IPS-18c (cell line): ENCODE measurements around the gene CATSPER4.

Experiments used
- H3K4me3 ChIP-seq: 2 replicates; pipeline ENCODE4 v1.7.0; 2013; ENCODE audit warnings: low read depth, mild to moderate bottlenecking, low read length, moderate library complexity; ENCODE audit not compliant: insufficient read depth
- H3K9me3 ChIP-seq: one replicate; pipeline ENCODE4 v1.6.1; 2013; ENCODE audit warnings: mild to moderate bottlenecking, low read length, moderate library complexity; ENCODE audit not compliant: control insufficient read depth, insufficient read depth

Gene CATSPER4

GRCh38 chr1:26190373-26190987, at the start of gene CATSPER4:
Gene CATSPER4, plus strand, starts transcription at chr1:26190602. Its CDS starts 26 bp downstream, at chr1:26190628.
- H3K4me3 ChIP-seq: peak within 1 kb of the TSS; percentile 11; the same call in 1 of the 2 replicates
- H3K9me3 ChIP-seq: no peaks in the 10 kb centered on the region

GRCh38 chr1:26142159-26142558, 48.2 kb upstream of the CATSPER4 start:
- Histone ChIP-seq H3K9me3 (no peaks in the 10 kb centered on the region), H3K4me3 (no peak overlapping the region)

- no peak overlapping the region for H3K4me3 ChIP-seq
These were observed 45.1 kb upstream of the CATSPER4 start for GRCh38 chr1:26145041-26145959.

GRCh38 chr1:26145960-26146294, 44.5 kb upstream of the CATSPER4 start:
- Histone ChIP-seq H3K9me3 (no peaks in the 10 kb centered on the region), H3K4me3 (no peak overlapping the region)

More at GRCh38 chr1:26145041-26145959, 45.1 kb upstream of the CATSPER4 start:
- H3K9me3 ChIP-seq: no peaks in the 10 kb centered on the region

- Histone ChIP-seq H3K4me3 (no peak overlapping the region), H3K9me3 (no peaks in the 10 kb centered on the region)
These were observed 41.5 kb upstream of the CATSPER4 start for GRCh38 chr1:26148887-26149286.

DNA sequence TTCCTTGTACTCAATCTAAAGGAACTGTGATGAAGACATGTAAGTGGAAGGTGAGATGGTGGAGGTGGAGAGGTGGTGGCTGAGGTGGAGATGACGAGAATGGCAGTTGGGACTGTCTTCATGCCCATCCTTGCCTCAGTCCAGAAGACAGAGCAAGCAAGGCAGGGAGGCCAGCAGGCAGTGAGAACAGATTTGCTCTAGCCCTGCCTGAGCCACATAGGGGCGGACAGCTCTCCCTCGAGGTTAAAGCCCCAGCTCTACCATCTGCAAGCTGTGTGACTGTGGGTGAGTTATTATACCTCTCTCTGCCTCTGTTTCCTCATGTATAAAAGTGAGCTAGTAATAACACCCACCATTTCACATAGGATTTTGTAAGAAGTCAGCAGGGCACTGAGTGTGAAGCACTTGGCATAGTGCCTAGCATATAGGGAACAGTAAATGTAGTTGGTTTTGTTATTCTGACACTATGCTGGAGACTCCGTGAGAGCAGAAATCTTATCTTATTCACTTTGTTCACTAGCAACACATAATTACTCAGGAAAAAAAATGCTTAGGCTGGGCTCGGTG, 36.4 kb upstream of the CATSPER4 start:
- H3K4me3 ChIP-seq: no peak overlapping the region
- no peaks in the 10 kb centered on the region for H3K9me3 ChIP-seq

GRCh38 chr1:26154750-26155149, 35.7 kb upstream of the CATSPER4 start:
- Histone ChIP-seq H3K4me3 (peak overlapping the region; percentile 48; the same call in 1 of the 2 replicates), H3K9me3 (no peaks in the 10 kb centered on the region)

DNA sequence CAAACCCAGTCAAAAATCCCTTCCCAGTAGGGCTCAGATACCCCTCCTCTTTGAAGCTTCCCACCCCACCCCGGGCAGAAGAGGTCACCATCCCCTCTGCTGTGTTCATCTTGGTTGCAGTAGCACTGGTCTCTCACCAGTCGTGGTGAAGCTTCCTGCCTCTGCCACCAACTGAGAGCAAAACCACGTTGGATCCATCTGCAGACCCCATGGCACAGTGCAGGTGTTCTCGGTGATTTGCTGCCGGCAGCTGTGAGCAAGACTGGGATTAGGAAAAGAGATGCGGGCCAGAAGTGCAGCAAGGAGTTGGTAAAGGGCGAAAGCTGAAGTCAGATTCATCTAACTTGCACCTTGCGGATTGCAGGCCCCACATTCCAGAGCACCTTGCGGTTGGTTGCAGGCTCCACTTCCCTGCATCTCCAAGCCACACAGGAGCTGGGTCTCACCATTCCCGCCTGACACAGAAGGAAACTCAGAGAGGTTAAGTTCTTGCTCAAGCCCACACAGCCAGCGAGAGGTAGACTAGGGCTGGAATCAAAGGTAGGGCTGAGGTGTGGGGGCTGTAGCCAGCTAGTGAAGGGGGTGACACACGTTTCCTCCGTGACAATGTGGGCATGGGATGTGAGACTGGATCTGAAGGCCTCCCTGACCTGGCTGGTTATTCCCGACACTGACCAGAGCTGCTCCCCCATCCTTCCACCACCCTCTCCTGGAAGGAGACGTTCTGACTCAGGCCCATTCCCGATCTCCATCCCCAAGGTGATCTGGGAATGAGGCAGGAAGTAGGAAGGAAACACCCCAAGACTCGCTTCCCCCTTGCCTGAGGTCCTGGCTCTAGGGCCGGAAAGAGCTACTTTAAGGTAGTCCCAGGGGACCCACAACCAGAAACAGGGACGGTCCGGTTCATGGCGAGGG, 34.8 kb upstream of the CATSPER4 start:
- H3K4me3 ChIP-seq: peak overlapping the region; percentile 48
- no peaks in the 10 kb centered on the region for H3K9me3 ChIP-seq

GRCh38 chr1:26156285-26157038, 33.9 kb upstream of the CATSPER4 start:
- Histone ChIP-seq H3K4me3 (peak overlapping the region; percentile 48), H3K9me3 (no peaks in the 10 kb centered on the region)

- H3K4me3 ChIP-seq: no peak overlapping the region
These were observed 32.0 kb upstream of the CATSPER4 start for GRCh38 chr1:26158271-26158907.

GRCh38 chr1:26158908-26159742, 31.3 kb upstream of the CATSPER4 start, which contains the start of gene FAM110D:
Gene FAM110D, plus strand, starts transcription at chr1:26159079. Its CDS starts 2,213 bp downstream, at chr1:26161292.
- no peak within 1 kb of the TSS for H3K4me3 ChIP-seq
- no peaks in the 10 kb centered on the region for H3K9me3 ChIP-seq

More at GRCh38 chr1:26158271-26158907, 32.0 kb upstream of the CATSPER4 start:
- no peaks in the 10 kb centered on the region for H3K9me3 ChIP-seq

GRCh38 chr1:26159743-26160039, 30.7 kb upstream of the CATSPER4 start:
- Histone ChIP-seq H3K9me3 (no peaks in the 10 kb centered on the region), H3K4me3 (no peak overlapping the region)

DNA sequence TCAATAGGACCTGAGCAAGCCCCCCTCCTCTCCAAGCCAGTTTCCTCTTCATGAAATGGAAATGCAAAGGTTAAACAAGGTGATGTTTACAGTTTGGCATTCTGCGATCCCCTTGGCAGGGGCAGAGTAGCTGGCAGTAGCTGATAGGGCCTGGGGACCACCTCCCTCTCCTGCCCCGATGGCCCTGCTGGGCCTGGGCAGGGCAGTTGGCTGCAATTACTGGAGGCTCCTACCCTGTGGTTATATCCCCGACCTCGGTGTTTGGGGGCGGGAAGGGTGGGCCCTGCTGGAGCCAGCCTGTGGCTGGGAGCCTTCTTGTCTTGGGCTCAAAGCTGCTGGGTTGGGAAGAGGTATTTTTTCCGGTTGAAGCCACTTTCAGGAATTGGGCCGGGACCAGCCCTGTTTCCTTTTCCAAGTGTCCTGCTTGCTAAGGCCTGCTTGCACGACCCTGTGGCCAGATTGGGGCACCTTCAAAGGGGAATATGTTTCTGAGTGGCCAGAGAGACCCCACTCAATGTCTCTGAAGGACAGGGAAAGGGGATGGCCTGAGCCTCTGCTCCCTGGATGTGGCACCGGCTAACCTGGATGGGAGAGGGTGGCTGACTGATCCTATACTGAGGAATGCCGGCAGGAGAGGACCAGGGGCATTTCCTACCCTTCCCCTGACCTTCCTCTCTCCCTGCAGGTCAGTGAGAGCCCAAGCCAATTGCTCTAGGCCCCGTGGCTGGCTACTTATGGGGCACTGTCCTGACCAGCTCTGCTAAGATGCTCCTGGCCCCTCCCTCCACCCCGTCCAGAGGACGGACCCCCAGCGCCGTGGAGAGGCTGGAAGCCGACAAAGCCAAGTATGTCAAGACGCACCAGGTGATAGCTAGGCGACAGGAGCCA, 29.6 kb upstream of the CATSPER4 start:
- peak overlapping the region; percentile 51 for H3K4me3 ChIP-seq

GRCh38 chr1:26161415-26162219, 28.8 kb upstream of the CATSPER4 start:
- peak overlapping the region; percentile 51 for H3K4me3 ChIP-seq
- no peaks in the 10 kb centered on the region for H3K9me3 ChIP-seq

More for the DNA sequence above, 29.6 kb upstream of the CATSPER4 start:
- H3K9me3 ChIP-seq: no peaks in the 10 kb centered on the region
